Fibroblast of skin of scalp (primary cell): ENCODE measurements around the gene KCNH5.

Source experiments
- DNase-seq: peaks from one replicate; pipeline ENCODE4 v3.0.0-alpha.2; 2013

The KCNH5 gene

GRCh38 chr14:62736048-62737043, 308.9 kb downstream of the KCNH5 start:
- DNase-seq, result no peak

DNA sequence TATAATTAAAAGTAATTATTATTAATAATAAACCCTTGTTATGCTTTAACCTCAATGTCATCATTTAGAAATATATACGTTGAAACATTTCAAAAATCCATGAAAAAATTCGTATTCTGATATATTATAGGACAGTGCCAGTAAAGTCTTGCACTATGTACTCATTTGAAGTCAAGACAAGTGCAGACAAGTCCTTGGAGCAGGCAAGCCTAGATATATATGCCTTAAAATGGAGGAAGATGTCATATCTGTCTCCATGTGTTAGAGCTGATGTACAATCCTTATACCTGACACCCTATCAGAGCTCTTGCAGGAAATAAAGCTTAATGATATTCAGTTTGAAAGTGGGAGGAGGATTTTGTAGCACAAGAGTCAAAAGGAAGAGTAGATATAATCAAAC, 310.4 kb downstream of the KCNH5 start:
- no peak for DNase-seq

DNA sequence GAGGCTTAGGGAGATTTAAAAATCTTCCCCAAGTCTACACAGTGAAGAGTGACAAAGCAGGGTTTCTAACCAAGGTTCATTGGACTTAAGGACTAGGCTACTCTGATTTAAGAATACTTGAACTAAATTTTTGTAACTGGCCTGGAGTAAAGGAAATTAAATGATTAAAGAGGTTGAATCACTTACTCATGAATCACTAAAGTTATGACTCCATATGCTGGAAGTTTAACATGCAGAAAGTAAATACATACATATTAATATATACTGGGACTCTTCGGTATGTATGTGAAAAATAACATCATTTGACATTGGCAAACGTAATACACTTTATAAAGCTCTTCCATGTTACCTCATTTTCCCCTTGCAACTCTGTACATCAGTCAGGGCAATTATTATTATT, 322.9 kb downstream of the KCNH5 start:
- DNase-seq, result no peak

DNA sequence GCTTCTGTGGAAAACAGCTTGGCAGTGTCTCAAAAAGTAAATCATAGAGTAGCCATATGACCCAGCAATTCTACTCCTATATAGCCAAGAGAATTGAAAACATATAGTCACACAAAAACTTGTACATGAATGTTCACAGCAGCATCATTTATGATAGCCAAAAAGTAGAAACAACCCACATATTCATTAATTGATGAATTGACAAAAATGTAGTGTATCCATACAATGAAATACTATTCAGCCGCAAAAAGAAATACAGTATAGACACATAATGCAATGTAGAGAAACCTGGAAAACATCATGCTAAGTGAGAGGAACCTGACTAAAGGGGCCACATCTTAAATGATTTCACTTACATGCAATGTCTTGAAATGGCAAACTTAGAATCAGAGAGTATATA, 326.6 kb downstream of the KCNH5 start:
- DNase-seq, result no peak

- DNase-seq, result no peak
These were observed 333.8 kb downstream of the KCNH5 start for GRCh38 chr14:62711351-62712023.

DNA sequence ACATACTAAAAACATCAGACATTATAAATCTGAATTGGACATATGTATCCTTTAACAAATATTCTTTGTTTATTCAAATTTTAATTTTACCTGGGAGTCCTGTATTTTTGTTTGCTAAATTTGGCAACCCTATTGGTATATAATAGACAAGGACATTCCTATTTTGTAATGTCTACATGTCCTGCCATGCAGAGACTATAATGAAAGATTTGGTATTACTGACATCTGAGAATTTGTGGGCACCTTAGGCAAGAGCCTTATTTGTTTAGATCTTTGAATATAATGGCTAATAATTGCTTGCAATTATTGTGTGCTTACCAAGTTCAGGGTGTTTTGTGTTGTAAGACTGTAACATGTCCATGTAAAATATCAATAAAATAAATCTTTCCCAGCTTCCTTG, 334.4 kb downstream of the KCNH5 start:
- no peak for DNase-seq

GRCh38 chr14:62709773-62710172, 335.5 kb downstream of the KCNH5 start:
- DNase-seq, result no peak

- peak; percentile 1 for DNase-seq
These were observed 339.0 kb downstream of the KCNH5 start for GRCh38 chr14:62706217-62706616.

- no peak for DNase-seq
These were observed 347.8 kb downstream of the KCNH5 start for GRCh38 chr14:62697461-62697860.

GRCh38 chr14:62696929-62697328, 348.3 kb downstream of the KCNH5 start:
- no peak for DNase-seq

DNA sequence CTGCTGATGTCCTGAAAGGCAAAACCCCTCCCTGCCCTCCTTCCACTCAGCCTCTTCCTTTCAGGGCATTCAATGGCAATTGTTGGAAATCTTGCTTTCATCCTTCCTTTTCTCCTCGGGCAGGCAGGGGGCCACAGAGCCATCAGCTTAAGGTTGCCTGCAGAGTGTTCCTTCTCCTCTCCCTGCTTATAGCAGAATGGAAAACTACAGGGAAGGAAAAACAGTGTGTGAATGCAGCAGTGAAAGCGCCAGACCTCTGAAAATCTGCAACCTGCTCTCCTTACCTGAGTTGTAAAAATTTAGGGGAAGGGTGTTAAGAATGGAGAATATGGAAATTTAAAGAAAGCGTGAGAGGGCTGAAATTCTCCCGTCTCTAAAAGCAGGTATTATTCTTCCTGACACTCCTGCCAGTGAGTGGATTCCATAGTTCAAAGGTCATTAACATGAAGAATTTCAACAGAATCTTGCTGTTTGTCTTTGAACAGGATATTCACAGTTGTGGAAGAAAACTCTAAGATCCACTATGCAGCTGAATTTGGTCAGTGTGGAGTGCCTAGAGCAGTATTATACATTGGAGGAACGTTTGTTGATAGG, 348.8 kb downstream of the KCNH5 start:
- DNase-seq, result no peak

DNA sequence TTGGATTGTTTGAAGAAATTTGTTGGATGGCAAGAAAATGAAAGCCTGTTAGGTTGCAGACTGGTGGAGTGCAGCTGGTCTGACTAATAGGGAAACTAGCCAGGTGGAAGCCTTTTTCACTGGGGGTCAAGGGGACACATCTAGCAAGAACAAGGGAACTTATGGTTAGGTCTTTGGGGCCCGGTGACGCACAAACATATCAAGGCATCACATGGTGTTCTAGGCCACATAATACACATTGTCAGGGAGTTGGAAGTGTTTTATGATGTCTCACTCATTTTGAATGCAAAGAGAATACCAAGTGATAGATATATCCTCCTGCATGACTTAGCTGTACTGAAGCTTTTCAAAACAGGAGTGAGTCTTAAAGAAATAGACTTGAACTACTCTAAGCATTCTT, 351.2 kb downstream of the KCNH5 start:
- DNase-seq, result no peak

GRCh38 chr14:62692490-62693106, 352.7 kb downstream of the KCNH5 start:
- no peak for DNase-seq

- DNase-seq, result peak; percentile 38
These were observed 353.4 kb downstream of the KCNH5 start for GRCh38 chr14:62691647-62692489.

DNA sequence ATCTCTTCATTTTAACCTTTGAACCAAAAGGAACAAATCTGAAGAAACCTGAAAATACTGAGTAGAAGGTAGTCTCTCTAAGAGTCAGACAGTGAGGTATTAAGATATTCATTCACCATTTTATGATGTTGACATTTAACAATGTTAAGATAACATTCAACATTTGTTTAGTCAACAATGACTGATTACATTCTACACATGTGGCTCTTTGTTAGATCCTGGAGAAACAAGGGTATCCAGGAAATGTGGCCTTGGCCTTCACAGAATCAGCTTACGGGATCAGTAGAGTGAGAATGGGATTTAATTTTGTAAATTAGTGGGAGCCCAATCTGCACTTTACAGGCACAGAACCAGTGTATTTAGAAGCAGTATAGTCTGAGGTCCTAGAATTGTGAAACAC, 355.5 kb downstream of the KCNH5 start:
- no peak for DNase-seq

DNA sequence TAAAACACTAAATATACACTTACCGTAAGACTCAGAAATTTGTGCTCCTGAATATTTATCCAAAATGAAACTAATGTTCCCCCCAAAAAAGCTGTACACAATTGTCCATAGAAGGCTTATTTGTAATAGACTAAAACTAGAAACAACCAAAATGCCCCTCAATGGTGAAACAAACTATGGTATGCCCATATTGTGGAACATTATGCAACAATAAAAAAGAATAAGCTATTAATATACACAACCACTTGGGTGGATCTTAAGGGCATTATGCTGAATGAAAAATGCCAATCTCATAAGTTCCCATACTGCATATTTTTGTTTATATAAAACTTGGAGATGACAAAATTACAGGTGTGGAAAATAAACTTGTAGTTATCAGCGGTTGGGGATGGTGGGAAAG, 357.4 kb downstream of the KCNH5 start:
- no peak for DNase-seq

- DNase-seq, result no peak
These were observed 360.9 kb downstream of the KCNH5 start for GRCh38 chr14:62684376-62684775.

DNA sequence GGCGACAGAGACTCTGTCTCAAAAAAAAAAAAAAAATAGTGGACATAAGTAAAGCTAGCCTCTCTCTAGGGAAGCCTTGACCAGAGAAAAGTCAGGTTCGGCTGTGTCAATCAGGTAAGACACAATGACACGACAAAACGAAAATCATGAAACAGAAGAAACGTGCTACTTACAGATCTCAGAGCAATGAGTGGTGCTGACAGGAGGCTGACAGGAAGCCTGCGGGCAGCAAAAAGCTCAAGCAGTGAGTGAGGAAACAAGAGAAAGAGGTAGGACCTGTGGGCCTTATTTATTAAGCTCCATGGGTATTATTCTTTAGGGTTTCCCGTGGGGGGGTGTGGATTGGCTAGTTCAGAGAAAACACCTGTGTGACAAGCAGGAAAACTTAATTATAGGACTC, 363.1 kb downstream of the KCNH5 start:
- DNase-seq, result no peak

DNA sequence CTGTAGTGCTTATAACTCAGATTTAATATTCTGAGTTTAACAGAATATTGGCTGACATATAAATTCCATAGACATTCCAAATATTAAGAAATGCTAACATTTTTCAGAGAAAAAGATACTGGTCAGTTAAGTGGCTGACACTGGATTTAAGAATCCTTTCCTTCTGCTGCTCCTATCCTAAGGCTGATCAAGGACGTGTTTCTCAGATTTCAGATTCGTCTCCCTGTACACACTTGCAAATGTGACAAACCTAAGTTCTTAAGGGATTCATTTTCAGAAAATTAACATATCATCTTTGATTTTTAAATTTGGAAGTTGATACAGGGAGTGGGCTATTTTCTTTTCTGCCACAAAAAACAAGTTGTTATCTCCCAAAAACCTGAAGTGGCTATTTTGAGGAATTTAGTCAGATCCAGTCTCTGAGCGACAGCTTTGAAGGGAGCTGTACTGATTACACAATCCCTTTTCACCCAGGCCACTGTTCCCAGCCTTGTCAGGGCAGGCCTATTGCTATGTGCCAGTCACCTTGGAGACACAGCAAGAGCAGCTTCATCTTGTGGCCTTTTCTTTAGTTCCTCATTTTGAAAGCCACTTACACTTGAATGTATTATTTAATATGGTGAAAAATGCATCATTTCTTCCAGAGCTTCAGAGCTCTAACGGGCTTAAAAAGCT, 370.6 kb downstream of the KCNH5 start:
- DNase-seq, result no peak

GRCh38 chr14:62673014-62673755, 372.1 kb downstream of the KCNH5 start:
- DNase-seq, result no peak

DNA sequence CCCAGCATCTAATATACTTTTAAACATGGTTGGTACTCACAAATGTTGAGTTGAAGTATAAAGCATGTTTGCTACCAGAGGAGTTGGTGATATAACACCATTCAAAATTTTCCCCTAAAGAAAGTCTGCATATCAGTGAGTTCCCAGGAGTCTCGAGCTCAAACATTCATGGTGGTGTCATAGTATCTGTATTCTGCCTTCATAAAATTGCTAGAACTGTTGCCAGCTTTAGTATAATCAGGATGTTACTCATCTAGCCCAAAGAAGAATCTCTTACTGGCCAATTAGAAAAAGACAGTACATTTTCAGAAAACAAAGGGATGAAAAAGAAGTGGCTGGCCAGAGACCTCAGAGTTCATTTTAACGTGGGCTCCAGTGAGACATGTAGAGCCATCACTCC, 374.7 kb downstream of the KCNH5 start:
- no peak for DNase-seq
